ENCODE results near the gene FEZF1.

DNA sequence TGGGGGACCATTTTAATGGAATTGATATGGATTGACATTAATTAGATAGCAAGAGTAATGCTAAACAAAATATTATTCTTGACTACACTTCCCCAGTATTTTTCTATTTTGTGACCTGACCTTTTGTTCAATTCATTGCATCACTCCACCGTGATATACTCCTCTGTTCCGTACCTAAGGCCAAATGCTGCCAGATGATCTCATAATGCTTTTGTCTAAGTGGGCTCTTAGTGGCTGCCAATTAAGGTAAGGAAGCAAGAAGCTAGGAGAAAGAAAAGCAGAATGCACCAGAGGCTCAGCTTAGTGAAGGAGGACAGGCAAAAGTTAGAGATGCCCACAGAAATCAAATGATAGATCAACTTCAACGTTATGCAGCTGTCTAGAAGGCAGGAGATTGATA, 36.4 kb downstream of the FEZF1 start:
- no peak for TF ChIP-seq POLR2A (IDR thresholded peaks at IDR 0.05)
- TF ChIP-seq, protein P1, sequence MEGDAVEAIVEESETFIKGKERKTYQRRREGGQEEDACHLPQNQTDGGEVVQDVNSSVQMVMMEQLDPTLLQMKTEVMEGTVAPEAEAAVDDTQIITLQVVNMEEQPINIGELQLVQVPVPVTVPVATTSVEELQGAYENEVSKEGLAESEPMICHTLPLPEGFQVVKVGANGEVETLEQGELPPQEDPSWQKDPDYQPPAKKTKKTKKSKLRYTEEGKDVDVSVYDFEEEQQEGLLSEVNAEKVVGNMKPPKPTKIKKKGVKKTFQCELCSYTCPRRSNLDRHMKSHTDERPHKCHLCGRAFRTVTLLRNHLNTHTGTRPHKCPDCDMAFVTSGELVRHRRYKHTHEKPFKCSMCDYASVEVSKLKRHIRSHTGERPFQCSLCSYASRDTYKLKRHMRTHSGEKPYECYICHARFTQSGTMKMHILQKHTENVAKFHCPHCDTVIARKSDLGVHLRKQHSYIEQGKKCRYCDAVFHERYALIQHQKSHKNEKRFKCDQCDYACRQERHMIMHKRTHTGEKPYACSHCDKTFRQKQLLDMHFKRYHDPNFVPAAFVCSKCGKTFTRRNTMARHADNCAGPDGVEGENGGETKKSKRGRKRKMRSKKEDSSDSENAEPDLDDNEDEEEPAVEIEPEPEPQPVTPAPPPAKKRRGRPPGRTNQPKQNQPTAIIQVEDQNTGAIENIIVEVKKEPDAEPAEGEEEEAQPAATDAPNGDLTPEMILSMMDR (IDR thresholded peaks at IDR 0.05 in 4 of 5, conservative IDR thresholded peaks at IDR 0.05 in 1 of 5) = no peak
